Measurements from ENCODE around the gene SYT11. TPM values are rescaled to one million over a fixed set of nuclear protein-coding genes. Genes with fewer than 3 reads are reported as not detected.

Gene SYT11
- total and polyA plus RNA-seq, 9 of the 15 experiments (the other 6 are each of a cell fraction or from before 2014, with no cell fraction given), result 0.05 to 0.18 (median 0.11) TPM

DNA sequence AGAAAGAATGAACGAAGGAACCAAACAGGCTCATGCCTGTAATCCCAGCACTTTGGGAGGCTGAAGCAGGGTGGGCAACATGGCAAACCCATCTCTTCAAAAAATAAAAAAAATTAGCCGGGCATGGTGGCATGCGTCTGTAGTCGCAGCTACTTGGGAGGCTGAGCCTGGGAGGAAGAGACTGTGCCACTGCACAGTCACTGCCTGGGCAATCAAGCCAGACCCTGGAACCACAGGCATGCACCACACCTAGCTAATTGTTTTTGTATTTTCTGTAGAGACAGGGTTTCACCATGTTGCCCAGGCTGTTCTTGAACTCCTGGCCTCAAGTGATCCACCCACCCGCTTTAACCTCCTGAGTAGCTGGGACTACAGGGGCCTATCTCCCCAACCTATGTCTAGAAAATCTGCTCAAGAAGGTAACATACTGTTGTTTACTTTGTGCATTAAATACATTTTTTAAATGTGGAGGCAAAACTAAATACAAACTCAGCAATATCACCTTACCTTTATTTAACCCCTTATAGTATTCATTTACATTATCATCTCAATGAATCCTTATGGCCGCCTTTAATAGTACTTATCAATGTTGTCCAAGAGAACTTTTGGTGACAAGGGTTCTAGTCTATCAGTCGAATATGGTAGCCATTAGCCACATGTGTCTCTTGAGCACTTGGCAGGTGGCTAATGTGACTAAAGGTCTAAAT, 72.1 kb downstream of the SYT11 start:
- Histone ChIP-seq H3K36me3 (ENCODE audit: control insufficient read depth, insufficient read depth, low read length) (peaks cover 73% of the 10 kb centered on the region), H3K4me3 (no peak overlapping the region), H3K9me1 (ENCODE audit: control insufficient read depth, insufficient read depth, low read length) (no peaks in the 10 kb centered on the region), H3K79me2 (ENCODE audit: control insufficient read depth, insufficient read depth, low read length) (peaks cover 72% of the 10 kb centered on the region), H3K4me1 (replicated peaks in 1 of 2; ENCODE audit: control insufficient read depth in 2 of 2, insufficient read depth in 2 of 2, low read length in 2 of 2) (peaks cover 12 to 13% of the 10 kb centered on the region in 2 experiments; a peak in 4 of 5 replicates), H3K27ac (ENCODE audit: extremely low read depth, low read depth, low read length) (no peak overlapping the region), H2AFZ (ENCODE audit: low read depth, low read length) (no peak overlapping the region), H3K4me2 (ENCODE audit: insufficient read depth, low read length) (peak overlapping the region; percentile 37), H3K27me3 (ENCODE audit: control insufficient read depth in 2 of 2, insufficient read depth in 2 of 2, low read length in 2 of 2) (no peaks in the 10 kb centered on the region), H3K9ac (ENCODE audit: insufficient read depth in 1 of 2, low read depth in 2 of 2, low read length in 2 of 2) (peak overlapping the region; percentile 2 to 69; a peak in 1 of 4 replicates), H3K9me3 (replicated peaks; ENCODE audit: control insufficient read depth, insufficient read depth, low read depth, low read length) (no peaks in the 10 kb centered on the region), H4K20me1 (replicated peaks; ENCODE audit: control insufficient read depth, insufficient read depth, low read length) (0 out of 2 replicates have a peak, but pooled peaks cover 5% of the 10 kb centered on the region)
- no peak for ATAC-seq
- intact Hi-C loops (cut with micrococcal nuclease), result loop anchor here (2.0 to 10.0 kb wide), 2 partner anchors 73 to 193 kb away; partner anchors contain the start of gene SYT11
- no TSS peak for BruUV-seq (replicated peaks)
- FAIRE-seq, result no peak
- in situ Hi-C loops (cut with MboI), result loop anchor here (5.0 kb wide), 1 partner anchor 136 kb away; no protein-coding TSS in a partner anchor
- 77% methylated on average over 6 of the region's 7 CpGs for WGBS (ENCODE audit: insufficient coverage, low coverage, missing lambda C conversion rate)
- no peak for DNase-seq (ENCODE audit: extremely low read depth in 1 of 4, low spot score in 3 of 4)
- ChIA-PET POLR2A (interaction anchor here (0.6 to 6.3 kb wide), 15 partner anchors 10 to 167 kb away, joined by 3 to 100 read pairs (median 4); no protein-coding TSS in a partner anchor), CTCF (ENCODE audit: low intra/inter-chr PET ratio) (no interaction called here)
- TF ChIP-seq MYC (IDR thresholded peaks at IDR 0.05; ENCODE audit: low read depth, low read length) (no peak), MYC (CRISPR knock-in tag; IDR thresholded peaks at IDR 0.05; ENCODE audit: borderline replicate concordance, low read depth) (no peak), HSF4 (CRISPR knock-in tag; IDR thresholded peaks at IDR 0.05; ENCODE audit: borderline replicate concordance) (no peak), SRSF7 (optimal IDR thresholded peaks at IDR 0.05; ENCODE audit: low read depth, low read length) (no peak), ZNF830 (CRISPR knock-in tag; IDR thresholded peaks at IDR 0.05) (no peak), PCBP2 (IDR thresholded peaks at IDR 0.05; ENCODE audit: low read depth, low read length, poor library complexity, severe bottlenecking) (no peak), RBFOX2 (IDR thresholded peaks at IDR 0.05; ENCODE audit: low read depth, low read length) (peak; percentile 39; the same call in 1 of the 2 replicates), CCNT2 (IDR thresholded peaks at IDR 0.05; ENCODE audit: borderline replicate concordance, extremely low read depth, insufficient read length, low read depth, low read length) (no peak), ZNF263 (CRISPR knock-in tag; IDR thresholded peaks at IDR 0.05; ENCODE audit: borderline replicate concordance) (no peak), ZNF143 (CRISPR knock-in tag; IDR thresholded peaks at IDR 0.05) (no peak), XRCC3 (IDR thresholded peaks at IDR 0.05) (no peak), SP1 (CRISPR knock-in tag; IDR thresholded peaks at IDR 0.05) (no peak), STAT5A (IDR thresholded peaks at IDR 0.05; ENCODE audit: borderline replicate concordance, low read length) (no peak), MAFF (IDR thresholded peaks at IDR 0.05; ENCODE audit: low read length) (no peak), SNRNP70 (optimal IDR thresholded peaks at IDR 0.05; ENCODE audit: low read depth, low read length) (no peak), GTF2F1 (IDR thresholded peaks at IDR 0.05; ENCODE audit: low read depth, low read length) (no peak), ZNF444 (CRISPR knock-in tag; IDR thresholded peaks at IDR 0.05) (no peak), ESRRB (CRISPR knock-in tag; IDR thresholded peaks at IDR 0.05; ENCODE audit: borderline replicate concordance) (no peak), SIN3B (IDR thresholded peaks at IDR 0.05; ENCODE audit: low read depth) (no peak), PCBP1 (IDR thresholded peaks at IDR 0.05; ENCODE audit: low read depth, low read length, poor library complexity, severe bottlenecking) (no peak), ARHGAP35 (IDR thresholded peaks at IDR 0.05; ENCODE audit: partially characterized antibody) (no peak), CHD2 (IDR thresholded peaks at IDR 0.05; ENCODE audit: low read depth, low read length) (no peak), ZFP30 (CRISPR knock-in tag; IDR thresholded peaks at IDR 0.05; ENCODE audit: borderline replicate concordance) (no peak), SAFB2 (IDR thresholded peaks at IDR 0.05; ENCODE audit: borderline replicate concordance, low read depth, low read length, severe bottlenecking) (no peak), BACH1 (tag; IDR thresholded peaks at IDR 0.05) (no peak), JUNB (CRISPR knock-in tag; conservative IDR thresholded peaks at IDR 0.05) (no peak)
